ENCODE measurements around the gene ROBO2. TPM values are rescaled to one million over a fixed set of nuclear protein-coding genes. Genes with fewer than 3 reads are reported as not detected.
A peak's percentile ranks its signal among the peaks of the same experiment; 100 is the strongest.

Gene ROBO2
- total RNA-seq, 6 donors from 2014 or later: 12.0 to 29.1 (median 14.0) TPM

- Histone ChIP-seq H3K4me1 (peaks cover 0 to 3% (median 0%) of the 10 kb centered on the region in 4 donors), H3K27me3 (no peaks in the 10 kb centered on the region), H3K9me3 (no peaks in the 10 kb centered on the region), H3K36me3 (no peaks in the 10 kb centered on the region), H3K4me3 (no peak overlapping the region), H3K27ac (no peak overlapping the region)
- no peak for DNase-seq
- TF ChIP-seq CTCF (IDR thresholded peaks at IDR 0.05) (no peak), POLR2A (IDR thresholded peaks at IDR 0.05) (no peak), POLR2AphosphoS5 (IDR thresholded peaks at IDR 0.05) (no peak), EP300 (IDR thresholded peaks at IDR 0.05) (no peak)
- no peak for ATAC-seq (ENCODE audit: low FRiP score in 2 of 2)
- 81 to 83% methylated on average over 3 of the region's 3 CpGs for WGBS, 2 donors
These were observed 420.4 kb downstream of the ROBO2 start for GRCh38 chr3:77460326-77460725.

GRCh38 chr3:77462951-77463350, 423.1 kb downstream of the ROBO2 start:
- peak overlapping the region in 1 of 4 donors; percentile 5 for H3K27ac ChIP-seq
- DNase-seq (no peak), ATAC-seq (ENCODE audit: low FRiP score in 2 of 2) (no peak)
- H3K27me3 ChIP-seq: no peaks in the 10 kb centered on the region
- WGBS, 2 donors: 0% methylated on average over 1 of the region's 1 CpG
- TF ChIP-seq EP300 (IDR thresholded peaks at IDR 0.05) (peak in 1 of 4 donors; percentile 45), POLR2A (IDR thresholded peaks at IDR 0.05) (no peak)
- H3K4me3 ChIP-seq: no peak overlapping the region
- peaks cover 0 to 7% (median 0%) of the 10 kb centered on the region in 4 donors for H3K4me1 ChIP-seq
- no peaks in the 10 kb centered on the region for H3K9me3 ChIP-seq
- no peaks in the 10 kb centered on the region for H3K36me3 ChIP-seq

GRCh38 chr3:77464111-77464688, 424.3 kb downstream of the ROBO2 start:
- TF ChIP-seq EP300 (IDR thresholded peaks at IDR 0.05): peak in 1 of 4 donors; percentile 31
- no peak for TF ChIP-seq POLR2AphosphoS5 (IDR thresholded peaks at IDR 0.05)
- peak overlapping the region in 3 of 4 donors; percentile 3 to 46 (median 5) for H3K27ac ChIP-seq
- H3K4me1 ChIP-seq: peaks cover 0 to 14% (median 0%) of the 10 kb centered on the region in 4 donors
- H3K27me3 ChIP-seq: no peaks in the 10 kb centered on the region
- no peak overlapping the region for H3K4me3 ChIP-seq
- WGBS, 2 donors: 20 to 35% methylated on average over 3 of the region's 3 CpGs
- no peaks in the 10 kb centered on the region for H3K36me3 ChIP-seq
- no peak for DNase-seq
- no peaks in the 10 kb centered on the region for H3K9me3 ChIP-seq
- ATAC-seq (ENCODE audit: low FRiP score in 2 of 2): peak in 1 of 2 donors; percentile 18

GRCh38 chr3:77466562-77467115, 426.7 kb downstream of the ROBO2 start:
- ATAC-seq (ENCODE audit: low FRiP score in 2 of 2): no peak
- no peak for DNase-seq
- H3K36me3 ChIP-seq: no peaks in the 10 kb centered on the region
- WGBS, 2 donors: 87 to 92% methylated on average over 5 of the region's 5 CpGs
- no peak overlapping the region for H3K4me3 ChIP-seq
- TF ChIP-seq POLR2AphosphoS5 (IDR thresholded peaks at IDR 0.05): no peak
- TF ChIP-seq POLR2A (IDR thresholded peaks at IDR 0.05): no peak
- TF ChIP-seq CTCF (IDR thresholded peaks at IDR 0.05): no peak
- TF ChIP-seq EP300 (IDR thresholded peaks at IDR 0.05): no peak
- H3K4me1 ChIP-seq: peaks cover 0 to 15% (median 0%) of the 10 kb centered on the region in 4 donors
- no peaks in the 10 kb centered on the region for H3K9me3 ChIP-seq
- H3K27ac ChIP-seq: no peak overlapping the region
- H3K27me3 ChIP-seq: no peaks in the 10 kb centered on the region

- TF ChIP-seq EP300 (IDR thresholded peaks at IDR 0.05): peak in 1 of 4 donors; percentile 26
- TF ChIP-seq CTCF (IDR thresholded peaks at IDR 0.05): no peak
- Histone ChIP-seq H3K4me1 (peaks cover 0 to 15% (median 0%) of the 10 kb centered on the region in 4 donors), H3K27ac (peak overlapping the region in 2 of 4 donors; percentile 13 to 37), H3K9me3 (no peaks in the 10 kb centered on the region), H3K4me3 (no peak overlapping the region), H3K36me3 (no peaks in the 10 kb centered on the region), H3K27me3 (no peaks in the 10 kb centered on the region)
- 42 to 53% methylated on average over 8 of the region's 8 CpGs for WGBS, 2 donors
- ATAC-seq (ENCODE audit: low FRiP score in 2 of 2) (peak; percentile 64 to 81), DNase-seq (peak in 1 of 2 donors; percentile 69)
These were observed 428.1 kb downstream of the ROBO2 start for GRCh38 chr3:77467702-77468625.
